ENCODE results near the gene CRHBP. TPM values are rescaled to one million over a fixed set of nuclear protein-coding genes. Genes with fewer than 3 reads are reported as not detected.
"Not testable (repeated sequence)": the region's sequence is repeated elsewhere in the genome, so short reads cannot be mapped to it uniquely, and the experiment has no call there.

The CRHBP gene
- total RNA-seq, 2 donors from 2014 or later: not detected

- DNase-seq (ENCODE audit: low spot score): no peak
- H3K27ac Mint-ChIP-seq: no peak overlapping the region
- H3K4me1 Mint-ChIP-seq (ENCODE audit: low read depth in 2 of 2): no peaks in the 10 kb centered on the region
- peaks cover 32 to 48% of the 10 kb centered on the region in 2 donors for H3K27me3 Mint-ChIP-seq
- no peaks in the 10 kb centered on the region for H3K9me3 Mint-ChIP-seq
- no peaks in the 10 kb centered on the region for H3K36me3 Mint-ChIP-seq
- ATAC-seq: no peak
- no peak overlapping the region for H3K4me3 Mint-ChIP-seq
Measured at GRCh38 chr5:76944638-76945037, 8.2 kb upstream of the CRHBP start.

- H3K9me3 Mint-ChIP-seq; H3K27ac Mint-ChIP-seq; H3K4me3 Mint-ChIP-seq; ATAC-seq; H3K36me3 Mint-ChIP-seq; DNase-seq (ENCODE audit: low spot score); H3K4me1 Mint-ChIP-seq (ENCODE audit: low read depth in 2 of 2): not testable (repeated sequence)
- H3K27me3 Mint-ChIP-seq: peaks cover 30 to 48% of the 10 kb centered on the region in 2 donors
Measured at GRCh38 chr5:76945238-76945637, 7.6 kb upstream of the CRHBP start.

GRCh38 chr5:76946090-76946489 is 6.8 kb upstream of the CRHBP start:
- Mint-ChIP-seq H3K27me3 (peaks cover 31 to 46% of the 10 kb centered on the region in 2 donors), H3K36me3 (no peaks in the 10 kb centered on the region), H3K4me3 (no peak overlapping the region), H3K4me1 (ENCODE audit: low read depth in 2 of 2) (no peaks in the 10 kb centered on the region), H3K27ac (no peak overlapping the region), H3K9me3 (no peaks in the 10 kb centered on the region)
- ATAC-seq (no peak), DNase-seq (ENCODE audit: low spot score) (no peak)

GRCh38 chr5:76947082-76947503 is 5.8 kb upstream of the CRHBP start:
- Mint-ChIP-seq H3K27ac (no peak overlapping the region), H3K27me3 (peaks cover 34 to 46% of the 10 kb centered on the region in 2 donors), H3K4me3 (no peak overlapping the region), H3K4me1 (ENCODE audit: low read depth in 2 of 2) (no peaks in the 10 kb centered on the region), H3K9me3 (no peaks in the 10 kb centered on the region), H3K36me3 (no peaks in the 10 kb centered on the region)
- no peak for ATAC-seq
- DNase-seq (ENCODE audit: low spot score): no peak

GRCh38 chr5:76953551-76954382 is 922 bp downstream of the CRHBP start:
- Mint-ChIP-seq H3K4me1 (ENCODE audit: low read depth in 2 of 2) (no peaks in the 10 kb centered on the region), H3K9me3 (no peaks in the 10 kb centered on the region), H3K27me3 (peaks cover 25 to 32% of the 10 kb centered on the region in 2 donors), H3K36me3 (no peaks in the 10 kb centered on the region), H3K27ac (no peak overlapping the region), H3K4me3 (no peak overlapping the region)
- ATAC-seq (peak in 1 of 2 donors; percentile 48), DNase-seq (ENCODE audit: low spot score) (no peak)

- DNase-seq (ENCODE audit: low spot score) (no peak), ATAC-seq (no peak)
- Mint-ChIP-seq H3K27ac (no peak overlapping the region), H3K9me3 (no peaks in the 10 kb centered on the region), H3K27me3 (peaks cover 25 to 32% of the 10 kb centered on the region in 2 donors), H3K4me3 (no peak overlapping the region), H3K4me1 (ENCODE audit: low read depth in 2 of 2) (peaks cover 1 to 6% of the 10 kb centered on the region in 2 donors), H3K36me3 (no peaks in the 10 kb centered on the region)
Measured at GRCh38 chr5:76954383-76954763, 1.5 kb downstream of the CRHBP start.

- ATAC-seq (no peak), DNase-seq (ENCODE audit: low spot score) (no peak)
- Mint-ChIP-seq H3K36me3 (no peaks in the 10 kb centered on the region), H3K4me1 (ENCODE audit: low read depth in 2 of 2) (peaks cover 9 to 16% of the 10 kb centered on the region in 2 donors), H3K4me3 (no peak overlapping the region), H3K27me3 (peaks cover 29 to 38% of the 10 kb centered on the region in 2 donors), H3K9me3 (no peaks in the 10 kb centered on the region), H3K27ac (no peak overlapping the region)
Measured at GRCh38 chr5:76956033-76956432, 3.2 kb downstream of the CRHBP start.

GRCh38 chr5:76958991-76959767 is 6.3 kb downstream of the CRHBP start:
- no peak for ATAC-seq

GRCh38 chr5:76960004-76960625 is 7.3 kb downstream of the CRHBP start:
- peaks cover 8 to 20% of the 10 kb centered on the region in 2 donors for H3K27me3 Mint-ChIP-seq
- peak in 1 of 2 donors; percentile 63 for ATAC-seq
- H3K4me1 Mint-ChIP-seq (ENCODE audit: low read depth in 2 of 2): peaks cover 9 to 16% of the 10 kb centered on the region in 2 donors
- no peaks in the 10 kb centered on the region for H3K9me3 Mint-ChIP-seq
- no peak overlapping the region for H3K4me3 Mint-ChIP-seq
- no peak overlapping the region for H3K27ac Mint-ChIP-seq
- no peak for DNase-seq (ENCODE audit: low spot score)
- no peaks in the 10 kb centered on the region for H3K36me3 Mint-ChIP-seq

More at GRCh38 chr5:76958991-76959767, 6.3 kb downstream of the CRHBP start:
- H3K9me3 Mint-ChIP-seq: no peaks in the 10 kb centered on the region
- no peak for DNase-seq (ENCODE audit: low spot score)
- no peak overlapping the region for H3K27ac Mint-ChIP-seq
- no peaks in the 10 kb centered on the region for H3K36me3 Mint-ChIP-seq
- peaks cover 16 to 27% of the 10 kb centered on the region in 2 donors for H3K27me3 Mint-ChIP-seq
- peaks cover 9 to 16% of the 10 kb centered on the region in 2 donors for H3K4me1 Mint-ChIP-seq (ENCODE audit: low read depth in 2 of 2)
- H3K4me3 Mint-ChIP-seq: no peak overlapping the region

GRCh38 chr5:76964060-76964459 is 11.2 kb downstream of the CRHBP start:
- Mint-ChIP-seq H3K36me3 (no peaks in the 10 kb centered on the region), H3K27me3 (peaks cover 16 to 17% of the 10 kb centered on the region in 2 donors), H3K4me3 (no peak overlapping the region), H3K27ac (no peak overlapping the region), H3K9me3 (no peaks in the 10 kb centered on the region), H3K4me1 (ENCODE audit: low read depth in 2 of 2) (peaks cover 9 to 13% of the 10 kb centered on the region in 2 donors)
- DNase-seq (ENCODE audit: low spot score) (no peak), ATAC-seq (no peak)

GRCh38 chr5:76971511-76971910 is 18.7 kb downstream of the CRHBP start:
- Mint-ChIP-seq H3K27me3 (peaks cover 14 to 31% of the 10 kb centered on the region in 2 donors), H3K36me3 (no peaks in the 10 kb centered on the region), H3K4me1 (ENCODE audit: low read depth in 2 of 2) (no peaks in the 10 kb centered on the region), H3K27ac (no peak overlapping the region), H3K4me3 (no peak overlapping the region), H3K9me3 (no peaks in the 10 kb centered on the region)
- DNase-seq (ENCODE audit: low spot score) (no peak), ATAC-seq (no peak)

GRCh38 chr5:76972689-76973088 is 19.8 kb downstream of the CRHBP start:
- H3K4me3 Mint-ChIP-seq: no peak overlapping the region
- H3K27me3 Mint-ChIP-seq: peaks cover 14 to 31% of the 10 kb centered on the region in 2 donors
- no peaks in the 10 kb centered on the region for H3K4me1 Mint-ChIP-seq (ENCODE audit: low read depth in 2 of 2)
- H3K36me3 Mint-ChIP-seq: no peaks in the 10 kb centered on the region
- DNase-seq (ENCODE audit: low spot score): no peak
- no peak for ATAC-seq
- H3K9me3 Mint-ChIP-seq: no peaks in the 10 kb centered on the region
- no peak overlapping the region for H3K27ac Mint-ChIP-seq

- DNase-seq (ENCODE audit: low spot score): no peak
- ATAC-seq: no peak
- H3K36me3 Mint-ChIP-seq: no peaks in the 10 kb centered on the region
- no peak overlapping the region for H3K27ac Mint-ChIP-seq
- no peaks in the 10 kb centered on the region for H3K4me1 Mint-ChIP-seq (ENCODE audit: low read depth in 2 of 2)
- peaks cover 12 to 20% of the 10 kb centered on the region in 2 donors for H3K27me3 Mint-ChIP-seq
- no peak overlapping the region for H3K4me3 Mint-ChIP-seq
- H3K9me3 Mint-ChIP-seq: no peaks in the 10 kb centered on the region
Measured at GRCh38 chr5:76974785-76975184, 21.9 kb downstream of the CRHBP start.

- no peaks in the 10 kb centered on the region for H3K36me3 Mint-ChIP-seq
- DNase-seq (ENCODE audit: low spot score) (no peak), ATAC-seq (no peak)
- H3K4me3 Mint-ChIP-seq: no peak overlapping the region
- H3K27ac Mint-ChIP-seq: no peak overlapping the region
- no peaks in the 10 kb centered on the region for H3K9me3 Mint-ChIP-seq
- H3K27me3 Mint-ChIP-seq: peaks cover 2 to 9% of the 10 kb centered on the region in 2 donors
- no peaks in the 10 kb centered on the region for H3K4me1 Mint-ChIP-seq (ENCODE audit: low read depth in 2 of 2)
Measured at GRCh38 chr5:76978869-76979268, 26.0 kb downstream of the CRHBP start.
